Forelimb muscle (tissue), 1 donor: ENCODE data around the gene IFNL4. TPM values are rescaled to one million over a fixed set of nuclear protein-coding genes. Genes with fewer than 3 reads are reported as not detected.

Source experiments
- polyA plus RNA-seq: library from polyadenylated mRNA; unstranded; fragments of 120-200 nt; gene quantifications from one replicate; pipeline ENCODE4 v1.2.1, GENCODE V29; 2013; ENCODE audit not compliant: insufficient read length

IFNL4 gene
- polyA plus RNA-seq, 1 donor = 0.10 TPM

Other genes starting within 250 kb of the IFNL4 start
- 2.2 TPM for gene FBXO27, start 216.3 kb downstream of the IFNL4 start, polyA plus RNA-seq
- 0.15 TPM for gene ACP7, start 164.5 kb downstream of the IFNL4 start, polyA plus RNA-seq
- 17.5 TPM for gene PAK4, start 123.1 kb downstream of the IFNL4 start, polyA plus RNA-seq
- 0.06 TPM for gene NCCRP1, start 51.9 kb downstream of the IFNL4 start, polyA plus RNA-seq
- not detected for gene SYCN, start 44.6 kb downstream of the IFNL4 start, polyA plus RNA-seq
- not detected for gene IFNL3, start 3.9 kb downstream of the IFNL4 start, polyA plus RNA-seq
- gene IFNL2, start 19.5 kb upstream of the IFNL4 start, polyA plus RNA-seq = not detected
- not detected for gene IFNL1, start 47.6 kb upstream of the IFNL4 start, polyA plus RNA-seq
- gene LRFN1, start 72.0 kb upstream of the IFNL4 start, polyA plus RNA-seq = 0.77 TPM
- gene GMFG, start 87.2 kb upstream of the IFNL4 start, polyA plus RNA-seq = 14.5 TPM
- gene SAMD4B, start 93.6 kb upstream of the IFNL4 start, polyA plus RNA-seq = 79.3 TPM
- 35.7 TPM for gene PAF1, start 142.2 kb upstream of the IFNL4 start, polyA plus RNA-seq
- 23.9 TPM for gene MED29, start 142.5 kb upstream of the IFNL4 start, polyA plus RNA-seq
- 36.5 TPM for gene ZFP36, start 158.0 kb upstream of the IFNL4 start, polyA plus RNA-seq
- gene PLEKHG2, start 163.8 kb upstream of the IFNL4 start, polyA plus RNA-seq = 43.0 TPM
- 2,074 TPM for gene RPS16, start 187.1 kb upstream of the IFNL4 start, polyA plus RNA-seq
- 81.6 TPM for gene SUPT5H, start 196.7 kb upstream of the IFNL4 start, polyA plus RNA-seq
- gene TIMM50, start 232.0 kb upstream of the IFNL4 start, polyA plus RNA-seq = 49.2 TPM